ENCODE data around the gene U2SURP.

- TF ChIP-seq CTCF (IDR thresholded peaks at IDR 0.05 in 4 of 5, conservative IDR thresholded peaks at IDR 0.05 in 1 of 5), result no peak
- no peak for TF ChIP-seq POLR2A (IDR thresholded peaks at IDR 0.05)
Observed at GRCh38 chr3:143037867-143038266, 36.5 kb downstream of the U2SURP start.
